Stimulated activated CD4-positive, alpha-beta T cell treated with anti-CD3 and anti-CD28 coated beads, Interleukin-4, amount 100 ng/mL, for 24 hours (primary cell): Measurements from ENCODE around the gene NMT1.

ENCODE experiments used
- DNase-seq: peaks from one replicate; pipeline ENCODE4 v3.0.0-alpha.2; 2020

The NMT1 gene

GRCh38 chr17:45086391-45086790, 25.3 kb downstream of the NMT1 start:
- no peak for DNase-seq

- DNase-seq, result no peak
These were observed 25.9 kb downstream of the NMT1 start for GRCh38 chr17:45086865-45087503.

GRCh38 chr17:45087504-45087975, 26.4 kb downstream of the NMT1 start:
- DNase-seq, result no peak

GRCh38 chr17:45087978-45088377, 26.9 kb downstream of the NMT1 start:
- DNase-seq, result no peak

GRCh38 chr17:45088741-45089140, 27.6 kb downstream of the NMT1 start:
- no peak for DNase-seq

GRCh38 chr17:45090711-45091110, 29.6 kb downstream of the NMT1 start:
- no peak for DNase-seq

- DNase-seq, result no peak
These were observed 30.8 kb downstream of the NMT1 start for GRCh38 chr17:45091778-45092425.

- DNase-seq, result no peak
These were observed 31.9 kb downstream of the NMT1 start for GRCh38 chr17:45092911-45093430.

GRCh38 chr17:45093444-45094110, 32.5 kb downstream of the NMT1 start:
- no peak for DNase-seq

- no peak for DNase-seq
These were observed 35.0 kb downstream of the NMT1 start for GRCh38 chr17:45096141-45096540.

GRCh38 chr17:45096926-45097325, 35.8 kb downstream of the NMT1 start:
- no peak for DNase-seq

- no peak for DNase-seq
These were observed 37.2 kb downstream of the NMT1 start for GRCh38 chr17:45098081-45098868.

- peak; percentile 76 for DNase-seq
These were observed 37.9 kb downstream of the NMT1 start for GRCh38 chr17:45098869-45099616.

- DNase-seq, result no peak
These were observed 40.4 kb downstream of the NMT1 start for GRCh38 chr17:45101546-45101882.

GRCh38 chr17:45101883-45102811, 41.0 kb downstream of the NMT1 start:
- no peak for DNase-seq

- no peak for DNase-seq
These were observed 41.7 kb downstream of the NMT1 start for GRCh38 chr17:45102856-45103255.

GRCh38 chr17:45103269-45103795, 42.2 kb downstream of the NMT1 start:
- DNase-seq, result no peak

GRCh38 chr17:45104029-45104428, 42.9 kb downstream of the NMT1 start:
- DNase-seq, result no peak

- no peak for DNase-seq
These were observed 43.4 kb downstream of the NMT1 start for GRCh38 chr17:45104497-45104896.

GRCh38 chr17:45104907-45105624, 43.9 kb downstream of the NMT1 start:
- no peak for DNase-seq
